Smooth muscle cell of the brain vasculature (primary cell): ENCODE measurements around the gene MATR3.
A peak's percentile ranks its signal among the peaks of the same experiment; 100 is the strongest.

ENCODE experiments used
- DNase-seq: peaks from one replicate; pipeline ENCODE4 v3.0.0-alpha.2; 2012; ENCODE audit warnings: low read depth, low spot score

MATR3 gene

GRCh38 chr5:139272471-139273321 is 20.8 kb upstream of the MATR3 start:
- no peak for DNase-seq

GRCh38 chr5:139273322-139273571 is 20.3 kb upstream of the MATR3 start:
- no peak for DNase-seq

- peak; percentile 37 for DNase-seq
Observed at GRCh38 chr5:139273572-139274289, 19.8 kb upstream of the MATR3 start.

DNA sequence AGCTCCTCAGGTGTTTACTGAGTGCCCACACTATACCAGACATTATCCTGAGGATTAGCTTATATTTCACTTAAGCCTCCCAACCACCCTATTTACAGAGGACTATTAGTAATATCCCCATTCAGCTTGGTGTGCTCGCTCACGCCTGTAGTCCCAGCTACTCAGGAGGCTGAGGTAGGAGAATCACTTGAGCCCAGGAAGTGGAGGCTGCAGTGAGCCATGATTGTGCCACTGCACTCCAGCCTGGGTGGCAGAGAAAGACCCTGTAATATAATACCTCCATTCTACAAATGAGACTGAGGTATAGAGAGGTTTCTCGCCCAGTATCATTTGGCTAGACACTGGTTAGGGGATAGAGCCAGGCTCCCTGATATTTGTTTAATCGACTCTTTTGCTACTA is 18.0 kb upstream of the MATR3 start:
- DNase-seq = no peak

DNA sequence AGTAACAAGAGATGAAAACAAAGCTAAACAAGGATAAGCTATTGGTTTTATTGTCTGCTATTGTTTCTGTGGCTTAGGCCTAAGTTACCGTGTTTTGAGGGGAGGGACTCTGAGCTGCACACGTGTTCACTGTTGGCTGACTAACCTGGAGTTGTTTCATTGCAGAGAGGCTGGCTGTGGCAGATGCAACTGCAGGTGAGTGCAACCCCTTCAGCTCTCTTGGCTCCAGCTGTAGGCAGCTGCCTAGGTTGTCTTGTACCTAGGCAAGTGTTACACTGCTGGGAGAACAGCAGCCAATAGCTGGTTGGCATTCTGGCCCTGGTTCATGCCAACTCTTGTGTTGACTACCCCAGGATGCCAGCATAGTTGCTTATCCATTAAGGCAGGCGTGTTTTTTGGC is 17.6 kb upstream of the MATR3 start:
- no peak for DNase-seq

DNA sequence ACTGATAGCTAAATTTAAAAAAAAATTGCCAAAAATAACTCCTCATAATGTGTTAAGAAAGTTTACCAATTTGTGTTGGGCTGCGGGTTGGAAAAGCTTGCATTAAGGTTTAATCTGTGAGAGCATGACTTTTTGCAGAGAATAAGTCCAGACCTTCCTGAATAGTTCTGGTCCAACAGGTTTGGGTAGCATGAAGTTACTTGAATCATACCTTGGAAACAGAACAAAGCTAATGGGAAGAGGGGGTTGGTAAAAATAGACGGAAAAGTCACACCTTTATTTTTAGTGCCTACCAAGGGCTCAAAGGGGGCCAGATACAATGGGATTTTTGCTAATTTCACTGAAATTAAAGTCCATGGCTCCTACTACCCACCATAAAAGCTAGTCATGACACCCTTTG is 17.1 kb upstream of the MATR3 start:
- DNase-seq = no peak

DNA sequence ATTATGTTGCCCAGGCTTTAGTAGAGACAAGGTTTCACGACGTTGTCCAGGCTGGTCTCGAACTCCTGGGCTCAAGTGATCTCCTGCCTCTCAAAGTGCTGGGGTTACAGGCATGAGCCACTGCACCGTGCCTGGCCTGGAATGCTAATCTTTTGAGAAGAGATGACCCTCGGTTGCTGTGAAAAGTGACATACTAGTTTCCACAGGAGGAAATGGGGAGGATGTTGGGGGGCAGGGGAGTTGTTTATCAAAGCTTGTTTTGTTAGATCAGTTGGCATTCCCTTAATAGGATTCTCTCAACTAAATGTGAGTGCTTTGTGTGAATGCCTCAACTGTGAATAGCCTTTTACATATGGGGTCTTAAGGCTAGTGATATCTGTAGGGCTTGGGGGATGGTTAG is 16.4 kb upstream of the MATR3 start:
- no peak for DNase-seq

- no peak for DNase-seq
Observed at GRCh38 chr5:139278540-139279274, 14.8 kb upstream of the MATR3 start.

DNA sequence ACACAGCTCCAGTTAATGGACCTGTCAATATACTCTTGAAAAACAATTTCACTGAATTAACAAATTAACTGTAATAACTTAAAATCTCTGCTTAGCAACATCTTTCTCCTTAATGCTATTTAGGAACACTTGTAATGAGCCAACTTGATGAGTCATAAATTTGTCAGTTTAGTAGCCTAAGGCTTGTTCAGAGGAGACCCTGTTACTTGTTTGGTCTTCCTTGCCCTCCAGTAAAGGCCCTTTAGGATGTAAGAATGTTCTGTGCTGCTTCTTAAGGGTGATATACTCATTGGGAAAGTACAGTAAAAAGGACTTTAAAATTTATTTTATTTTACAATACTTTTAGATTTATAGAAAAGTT is 11.4 kb upstream of the MATR3 start:
- DNase-seq = no peak

DNA sequence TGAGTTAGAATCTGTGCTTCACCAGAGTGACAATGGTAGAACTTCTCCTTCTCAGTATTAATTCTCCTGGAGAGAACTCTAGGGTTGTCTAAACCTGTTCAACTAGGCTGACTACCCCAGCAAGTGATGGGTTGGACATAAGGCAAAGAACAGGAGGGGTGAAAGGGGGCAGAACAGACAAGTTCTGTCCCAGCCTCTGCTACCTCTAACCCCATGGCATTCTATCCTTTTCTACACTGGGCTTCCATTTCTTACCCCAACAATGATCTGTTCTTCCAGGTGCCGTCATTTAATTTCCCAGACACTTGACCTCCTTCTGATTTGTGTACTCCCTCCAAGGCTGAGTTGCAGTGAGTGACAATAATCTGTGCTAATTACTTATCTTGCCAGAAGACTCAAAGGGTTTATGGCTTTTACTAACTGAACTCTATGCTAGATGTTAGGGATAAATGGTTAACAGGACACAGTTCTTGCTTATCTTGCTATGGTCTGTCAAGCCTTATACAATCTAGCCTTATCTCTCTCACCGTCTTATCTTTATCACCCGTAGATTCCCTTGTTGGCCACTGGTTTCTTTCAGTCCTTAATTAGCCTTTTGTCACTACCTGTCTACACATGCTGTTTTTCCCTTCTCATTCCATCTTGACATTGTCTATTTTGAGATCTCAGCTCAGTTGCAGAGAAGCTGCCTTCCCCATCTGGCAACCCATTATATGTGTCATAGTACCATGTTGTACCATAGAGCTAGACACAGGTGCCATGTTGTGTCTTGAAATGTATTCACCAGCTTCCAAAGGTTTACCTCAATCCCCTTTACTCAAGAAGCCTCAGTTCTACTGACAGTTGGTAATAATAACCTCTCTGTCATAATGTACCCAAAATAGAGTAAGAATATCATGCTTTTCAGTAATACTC is 10.0 kb upstream of the MATR3 start:
- DNase-seq = no peak

- DNase-seq = no peak
Observed at GRCh38 chr5:139284295-139284694, 9.2 kb upstream of the MATR3 start.

- no peak for DNase-seq
Observed at GRCh38 chr5:139285651-139286392, 7.7 kb upstream of the MATR3 start.

- DNase-seq = no peak
Observed at GRCh38 chr5:139287890-139288635, 5.5 kb upstream of the MATR3 start.

- no peak for DNase-seq
Observed at GRCh38 chr5:139291051-139291450, 2.5 kb upstream of the MATR3 start.

- DNase-seq = no peak
Observed at GRCh38 chr5:139293202-139293506, 386 bp upstream of the MATR3 start.

DNA sequence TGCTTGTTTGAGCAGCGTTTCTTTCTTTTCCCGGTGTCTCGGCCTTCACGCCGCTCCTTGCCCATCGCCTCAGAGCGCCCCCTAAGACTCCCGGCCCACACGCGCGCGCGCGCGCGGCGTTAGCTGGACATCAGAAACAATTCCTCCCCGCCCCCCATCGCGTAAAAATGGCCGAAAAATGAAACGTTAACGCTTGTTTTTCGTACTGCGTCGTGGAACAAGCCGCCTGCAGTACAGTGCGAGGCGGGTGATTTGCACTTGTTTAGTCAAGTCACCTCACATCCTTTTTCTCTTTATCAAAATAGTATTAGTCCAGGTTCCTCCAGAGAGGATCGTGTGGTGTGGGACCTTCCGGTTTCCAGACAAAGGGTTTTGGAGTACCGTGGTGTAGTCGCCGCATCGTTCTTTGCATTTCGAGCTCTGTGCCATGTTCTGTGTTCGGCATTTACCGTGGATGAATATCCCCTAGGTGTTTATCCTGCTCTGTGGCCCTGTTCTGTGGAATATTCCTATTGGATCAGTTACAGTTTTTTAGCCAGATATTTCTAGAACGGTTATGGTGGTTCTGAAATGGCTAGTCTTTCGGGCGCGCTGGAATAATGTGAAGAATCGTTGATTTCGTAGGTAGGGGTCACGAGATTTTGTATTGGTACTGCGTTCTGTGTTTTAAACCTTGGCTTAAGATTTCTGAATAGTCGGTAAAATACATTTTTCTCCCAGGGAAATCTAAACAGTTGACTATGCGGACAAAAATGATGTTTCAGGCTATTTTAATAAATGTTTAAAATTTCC is 1.0 kb downstream of the MATR3 start:
- DNase-seq = peak; percentile 76

DNA sequence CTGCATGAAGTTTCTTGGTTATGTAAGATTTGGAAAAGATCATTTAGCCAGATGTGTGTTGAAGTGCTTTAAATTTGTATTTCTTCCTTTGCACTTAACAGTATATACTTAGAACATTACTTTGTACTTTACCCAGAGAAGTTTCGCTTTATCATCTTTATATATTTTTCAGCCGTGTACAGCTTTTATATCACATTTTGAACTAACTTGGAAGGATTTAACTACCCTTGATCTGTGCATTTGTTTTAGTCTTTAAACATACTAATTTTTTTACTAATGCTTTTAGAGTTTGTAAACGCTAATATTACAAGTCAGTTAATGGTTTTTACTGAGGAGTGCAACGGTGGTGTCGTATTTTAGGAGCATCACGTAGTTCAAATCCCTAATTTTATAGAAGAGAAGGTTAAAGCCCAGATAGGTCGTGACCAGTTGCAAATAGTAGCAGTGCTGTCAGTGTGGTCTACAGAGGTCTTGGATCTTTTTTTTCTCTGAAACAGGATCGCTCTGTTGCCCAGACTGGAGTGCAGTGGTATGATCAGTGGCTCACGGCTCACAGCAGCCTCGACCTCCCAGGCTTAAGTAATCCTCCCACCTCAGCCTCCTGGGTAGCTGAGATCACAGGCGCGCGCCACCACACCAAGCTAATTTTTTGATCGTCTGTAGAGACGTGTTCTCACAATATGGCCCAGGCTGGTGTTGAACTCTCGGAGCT is 2.0 kb downstream of the MATR3 start:
- no peak for DNase-seq

DNA sequence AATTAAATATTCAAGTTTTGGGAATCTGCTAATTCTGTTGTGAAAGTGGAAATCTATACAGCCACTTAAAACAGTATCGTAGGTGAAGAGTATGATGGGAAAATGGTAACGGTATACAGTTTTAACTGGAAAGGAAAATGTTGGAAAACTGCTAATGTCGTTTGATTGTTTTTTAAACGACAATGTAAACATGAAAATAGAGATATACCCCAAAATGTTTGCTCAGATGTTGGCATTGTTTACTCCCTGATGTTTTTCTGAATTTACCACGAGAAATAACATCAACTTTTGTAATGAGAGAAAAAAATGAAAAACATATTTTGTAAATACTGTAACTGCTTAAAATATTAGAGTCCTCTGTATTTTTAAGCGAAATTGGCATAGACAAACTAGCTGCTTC is 2.7 kb downstream of the MATR3 start:
- DNase-seq = no peak

- no peak for DNase-seq
Observed at GRCh38 chr5:139296862-139297326, 3.4 kb downstream of the MATR3 start.
